HG03108 (cell line): ENCODE measurements around the gene ALDOA.

Experiments used
- ATAC-seq: cut with Tn5 transposase; IDR thresholded peaks from one replicate; pipeline ENCODE4 v1.9.1; 2021; ENCODE audit warnings: moderate library complexity; ENCODE audit not compliant: unreplicated experiment

Gene ALDOA

GRCh38 chr16:30088832-30089624, 23.5 kb downstream of the ALDOA start:
- no peak for ATAC-seq

- no peak for ATAC-seq
These were observed 25.2 kb downstream of the ALDOA start for GRCh38 chr16:30090610-30091331.

- ATAC-seq, result peak; percentile 59
These were observed 26.2 kb downstream of the ALDOA start, which contains the start of gene TBX6 for GRCh38 chr16:30091474-30092372. TSS of gene TBX6 (minus strand) at chr16:30091924. CDS start at chr16:30091193, 731 bp downstream.

GRCh38 chr16:30092373-30093010, 26.9 kb downstream of the ALDOA start:
- ATAC-seq, result peak; percentile 43

GRCh38 chr16:30094541-30095165, 29.1 kb downstream of the ALDOA start:
- ATAC-seq, result no peak

- no peak for ATAC-seq
These were observed 29.9 kb downstream of the ALDOA start for GRCh38 chr16:30095166-30096078.

GRCh38 chr16:30096105-30096861, 30.7 kb downstream of the ALDOA start, which contains the start of gene YPEL3:
TSS of gene YPEL3 (minus strand) at chr16:30096213. CDS start at chr16:30095482, 731 bp downstream.
- ATAC-seq, result peak; percentile 41

- no peak for ATAC-seq
These were observed 31.5 kb downstream of the ALDOA start for GRCh38 chr16:30096862-30097563.

GRCh38 chr16:30104090-30104489, 38.5 kb downstream of the ALDOA start:
- no peak for ATAC-seq

GRCh38 chr16:30104492-30104891, 38.9 kb downstream of the ALDOA start:
- no peak for ATAC-seq

GRCh38 chr16:30108059-30108850, 42.7 kb downstream of the ALDOA start:
- ATAC-seq, result no peak

GRCh38 chr16:30110661-30111060, 45.1 kb downstream of the ALDOA start:
- no peak for ATAC-seq

GRCh38 chr16:30112197-30113030, 46.9 kb downstream of the ALDOA start:
- no peak for ATAC-seq

- ATAC-seq, result no peak
These were observed 47.6 kb downstream of the ALDOA start, which contains the start of gene GDPD3 for GRCh38 chr16:30113031-30113710. TSS of gene GDPD3 (minus strand) at chr16:30113537. CDS start at chr16:30113478, 59 bp downstream.

- no peak for ATAC-seq
These were observed 48.3 kb downstream of the ALDOA start for GRCh38 chr16:30113711-30114333.
